ENCODE results near the gene PTGIS.

- TF ChIP-seq CTCF (IDR thresholded peaks at IDR 0.05) = no peak
- TF ChIP-seq EZH2 (IDR thresholded peaks at IDR 0.05; ENCODE audit: borderline replicate concordance, insufficient read depth, low read depth, low read length, poor library complexity, severe bottlenecking) = no peak
These were observed 27.4 kb upstream of the PTGIS start for GRCh38 chr20:49595346-49595745.
